Adipose tissue (tissue), 3 donors: ENCODE measurements around the gene F2R. TPM values are rescaled to one million over a fixed set of nuclear protein-coding genes. Genes with fewer than 3 reads are reported as not detected.
"Not testable (repeated sequence)": the region's sequence is repeated elsewhere in the genome, so short reads cannot be mapped to it uniquely, and the experiment has no call there.

Experiments
- H3K27ac ChIP-seq: one replicate; pipeline ENCODE4 v1.5.1; 2013; ENCODE audit warnings: low read depth, low read length
- WGBS, 3 donors: extraction: QIAGEN DNeasy Blood & Tissue Kit; methylation state at CpG; one replicate each; pipeline ENCODE4 v1.1.7; 2013; 5-methylcytosine and 5-hydroxymethylcytosine counted together
- polyA plus RNA-seq, 3 donors: library from polyadenylated mRNA; stranded (reverse); fragments of 200-250 nt; gene quantifications; one replicate each; pipeline ENCODE4 v1.2.3, GENCODE V29; 2013
- donor health status: healthy with polysubstance abuse.
- donor health status: Bipolar disorder and iron deficiency.
- donor health status: healthy.

F2R gene
- 1 to 10 TPM; 1.5 to 3.4 (median 1.7) TPM for polyA plus RNA-seq

DNA sequence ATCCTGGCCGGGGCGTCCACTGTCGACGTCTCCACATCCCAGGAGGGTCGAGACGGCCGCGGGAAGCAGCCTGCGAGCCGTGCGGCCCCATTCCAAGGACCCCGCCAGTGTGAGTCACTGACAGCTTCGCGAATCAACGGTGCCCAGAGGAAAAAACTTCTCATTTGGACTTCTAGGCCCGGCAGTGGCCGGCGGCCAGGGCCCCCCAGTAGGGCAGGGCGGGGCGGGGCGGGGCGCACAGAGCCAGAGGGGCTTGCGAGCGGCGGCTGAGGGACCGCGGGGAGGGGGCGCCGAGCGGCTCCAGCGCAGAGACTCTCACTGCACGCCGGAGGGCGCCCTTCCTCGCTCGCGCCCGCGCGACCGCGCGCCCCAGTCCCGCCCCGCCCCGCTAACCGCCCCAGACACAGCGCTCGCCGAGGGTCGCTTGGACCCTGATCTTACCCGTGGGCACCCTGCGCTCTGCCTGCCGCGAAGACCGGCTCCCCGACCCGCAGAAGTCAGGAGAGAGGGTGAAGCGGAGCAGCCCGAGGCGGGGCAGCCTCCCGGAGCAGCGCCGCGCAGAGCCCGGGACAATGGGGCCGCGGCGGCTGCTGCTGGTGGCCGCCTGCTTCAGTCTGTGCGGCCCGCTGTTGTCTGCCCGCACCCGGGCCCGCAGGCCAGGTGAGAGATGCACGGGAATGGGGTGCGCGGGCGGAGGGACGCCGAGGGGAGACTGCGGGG lies at the start of gene F2R:
TSS of gene F2R (plus strand) at position 391 of the 720 bp plus-strand sequence. CDS start at position 573, 182 bp downstream.
- 0 to 1% (median 1%) methylated on average over 47 to 82 of the region's 82 CpGs for WGBS, 3 donors

DNA sequence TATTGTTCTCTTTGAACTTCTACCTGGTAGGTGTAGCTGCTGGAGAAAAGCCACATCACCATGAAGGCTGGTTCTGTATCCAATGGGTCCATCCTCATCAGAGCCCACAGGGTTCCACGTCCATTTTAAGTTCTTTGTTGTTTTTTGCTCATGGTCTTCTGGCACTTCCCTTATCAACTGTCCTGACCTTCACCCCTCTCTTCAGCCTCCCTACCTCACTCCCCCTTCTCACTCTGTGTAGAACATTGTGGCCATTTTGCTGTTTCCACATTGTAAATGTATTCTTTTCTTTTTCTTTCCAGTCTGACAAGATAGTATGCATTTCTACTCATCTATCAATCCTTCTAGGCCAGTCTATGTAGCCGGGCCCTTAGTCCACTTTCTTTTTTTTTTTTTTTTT lies 48.4 kb upstream of the F2R start:
- WGBS, 3 donors, result 66 to 88% (median 82%) methylated on average over 2 of the region's 2 CpGs
- no peak overlapping the region for H3K27ac ChIP-seq

More for the DNA sequence above, at the start of gene F2R:
- no peak within 1 kb of the TSS for H3K27ac ChIP-seq

DNA sequence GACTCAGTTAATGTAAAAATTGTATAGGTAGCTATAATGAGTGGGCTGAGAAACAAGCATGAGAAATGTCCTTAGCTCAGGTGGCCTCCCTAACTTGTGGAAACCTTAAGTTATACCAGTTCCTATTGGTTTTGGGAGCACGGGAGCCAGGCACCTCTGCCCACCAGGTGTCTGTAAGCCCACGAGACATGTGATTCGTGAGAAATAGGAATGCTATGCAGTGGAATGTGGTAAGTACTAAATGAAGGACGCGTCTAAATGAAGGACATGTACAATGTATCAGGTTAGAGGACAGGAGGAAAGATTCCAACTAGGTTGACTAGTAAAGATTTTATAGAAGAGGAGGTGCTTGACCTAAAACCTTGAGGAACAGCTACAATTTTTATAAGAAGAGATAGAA lies 46.7 kb upstream of the F2R start:
- WGBS, 3 donors, result 92 to 97% (median 97%) methylated on average over 5 of the region's 5 CpGs

GRCh38 chr5:76670508-76670907 lies 45.4 kb upstream of the F2R start:
- 64 to 90% (median 64%) methylated on average over 3 of the region's 3 CpGs for WGBS, 3 donors
- H3K27ac ChIP-seq, result no peak overlapping the region

More for the DNA sequence above, 46.7 kb upstream of the F2R start:
- H3K27ac ChIP-seq, result no peak overlapping the region

- WGBS, 3 donors, result 65 to 76% (median 65%) methylated on average over 2 of the region's 2 CpGs
These were observed 43.7 kb upstream of the F2R start for GRCh38 chr5:76672242-76672641.

GRCh38 chr5:76673125-76673524 lies 42.8 kb upstream of the F2R start:
- no peak overlapping the region for H3K27ac ChIP-seq

More at GRCh38 chr5:76672242-76672641, 43.7 kb upstream of the F2R start:
- H3K27ac ChIP-seq, result no peak overlapping the region

DNA sequence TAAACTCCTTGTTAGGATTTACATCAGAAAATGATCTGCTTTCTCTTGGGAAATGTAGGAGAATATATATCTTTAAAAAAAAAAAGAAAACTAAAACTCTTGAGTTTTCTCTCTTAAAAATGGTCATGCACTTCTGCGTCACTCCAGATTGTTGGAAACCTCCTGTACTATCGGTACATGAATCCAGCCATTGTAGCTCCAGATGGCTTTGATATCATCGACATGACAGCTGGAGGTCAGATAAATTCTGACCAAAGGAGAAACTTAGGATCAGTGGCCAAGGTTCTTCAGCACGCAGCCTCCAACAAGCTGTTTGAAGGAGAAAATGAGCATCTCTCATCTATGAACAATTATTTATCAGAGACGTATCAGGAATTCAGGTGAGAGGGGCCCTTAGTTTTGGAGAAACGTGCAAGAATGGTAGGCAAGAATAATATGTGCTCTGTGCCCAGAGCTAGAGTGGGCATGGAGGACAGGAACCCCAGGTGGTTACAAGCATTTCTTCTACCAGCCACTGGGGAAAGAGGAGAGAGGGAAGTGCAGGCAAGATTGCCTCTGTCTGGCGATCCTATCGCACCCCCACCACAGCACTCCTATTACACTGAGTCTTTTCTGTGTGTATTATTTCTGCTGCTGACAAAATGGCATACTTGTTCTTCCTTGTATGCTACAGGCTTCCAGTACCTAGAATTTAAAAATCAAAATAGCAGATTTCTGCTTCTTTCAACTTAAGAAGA lies 41.4 kb upstream of the F2R start:
- H3K27ac ChIP-seq, result no peak overlapping the region
- 87 to 91% (median 90%) methylated on average over 8 of the region's 8 CpGs for WGBS, 3 donors

GRCh38 chr5:76675364-76675763 lies 40.6 kb upstream of the F2R start:
- WGBS, 3 donors, result 92 to 93% (median 93%) methylated on average over 1 of the region's 1 CpG
- H3K27ac ChIP-seq, result no peak overlapping the region

GRCh38 chr5:76677849-76678472 lies 38.0 kb upstream of the F2R start:
- WGBS, 3 donors, result 92 to 95% (median 93%) methylated on average over 8 of the region's 8 CpGs
- H3K27ac ChIP-seq, result no peak overlapping the region

GRCh38 chr5:76679231-76679630 lies 36.7 kb upstream of the F2R start:
- 47 to 85% (median 48%) methylated on average over 3 of the region's 3 CpGs for WGBS, 3 donors

DNA sequence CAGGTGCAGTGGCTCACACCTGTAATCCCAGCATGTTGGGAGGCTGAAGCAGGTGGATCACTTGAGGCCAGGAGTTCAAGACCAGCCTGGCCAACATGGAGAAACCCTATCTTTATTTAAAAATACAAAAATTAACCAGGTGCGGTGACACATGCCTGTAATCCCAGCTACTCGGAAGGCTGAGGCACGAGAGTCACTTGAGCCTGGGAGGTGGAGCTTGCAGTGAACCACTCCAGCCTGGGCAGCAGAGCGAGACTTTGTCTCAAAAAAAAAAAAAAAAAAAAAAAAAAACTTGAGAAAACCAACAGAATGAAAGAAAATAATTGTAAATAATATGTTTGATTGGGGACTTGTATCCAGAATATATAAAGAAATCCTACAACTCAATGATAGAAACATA lies 35.1 kb upstream of the F2R start:
- 93 to 96% (median 96%) methylated on average over 4 of the region's 4 CpGs for WGBS, 3 donors
- H3K27ac ChIP-seq, result not testable (repeated sequence)

More at GRCh38 chr5:76679231-76679630, 36.7 kb upstream of the F2R start:
- H3K27ac ChIP-seq, result no peak overlapping the region

GRCh38 chr5:76681287-76681686 lies 34.6 kb upstream of the F2R start:
- 69 to 83% (median 70%) methylated on average over 4 of the region's 4 CpGs for WGBS, 3 donors
- H3K27ac ChIP-seq, result no peak overlapping the region

GRCh38 chr5:76682387-76682786 lies 33.5 kb upstream of the F2R start:
- H3K27ac ChIP-seq, result no peak overlapping the region
- 52 to 84% (median 58%) methylated on average over 2 of the region's 2 CpGs for WGBS, 3 donors

GRCh38 chr5:76683816-76684731 lies 31.9 kb upstream of the F2R start:
- 60 to 70% (median 61%) methylated on average over 9 of the region's 9 CpGs for WGBS, 3 donors

GRCh38 chr5:76684756-76685519 lies 31.0 kb upstream of the F2R start:
- 81 to 91% (median 84%) methylated on average over 5 of the region's 5 CpGs for WGBS, 3 donors
- H3K27ac ChIP-seq, result no peak overlapping the region

More at GRCh38 chr5:76683816-76684731, 31.9 kb upstream of the F2R start:
- H3K27ac ChIP-seq, result no peak overlapping the region

DNA sequence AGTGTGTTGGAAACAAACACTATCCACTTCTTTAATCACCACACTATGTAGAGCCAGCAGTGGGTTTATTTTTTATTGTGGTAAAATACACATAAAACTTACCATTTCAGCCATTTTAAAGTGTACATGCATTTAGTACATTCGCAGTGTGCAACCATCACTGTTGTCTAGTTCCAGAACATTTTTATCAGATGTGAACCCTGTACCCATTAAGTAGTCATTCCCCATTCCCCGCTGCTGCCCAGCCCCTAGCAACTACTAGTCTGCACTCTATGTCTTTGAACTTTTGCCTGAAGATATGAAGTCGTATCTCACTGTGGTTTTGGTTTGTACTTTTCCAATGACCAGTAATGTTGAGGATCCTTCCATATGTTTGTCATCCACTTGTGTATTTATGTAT lies 30.2 kb upstream of the F2R start:
- no peak overlapping the region for H3K27ac ChIP-seq
- whole genome bisulfite sequencing, 3 donors, result 93 to 97% (median 94%) methylated on average over 3 of the region's 3 CpGs

DNA sequence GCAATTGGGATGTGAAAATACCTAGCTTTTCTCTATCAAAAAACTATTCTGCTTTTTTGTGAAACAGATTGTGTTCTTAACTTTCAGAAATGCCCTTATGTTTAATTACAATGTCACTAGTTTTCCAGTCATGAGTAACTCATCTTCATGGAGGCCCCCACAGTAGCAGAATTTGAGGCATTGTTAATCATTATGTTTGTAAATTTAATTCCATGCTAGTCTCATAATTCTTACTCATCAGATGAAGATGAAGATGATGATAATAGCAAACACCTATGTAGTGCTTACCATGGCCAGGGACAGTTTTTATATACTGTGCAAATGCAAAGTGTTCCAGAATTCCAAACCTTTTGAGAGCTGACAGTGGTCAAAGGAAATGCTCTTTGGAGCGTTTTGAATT lies 27.7 kb upstream of the F2R start:
- H3K27ac ChIP-seq, result no peak overlapping the region

DNA sequence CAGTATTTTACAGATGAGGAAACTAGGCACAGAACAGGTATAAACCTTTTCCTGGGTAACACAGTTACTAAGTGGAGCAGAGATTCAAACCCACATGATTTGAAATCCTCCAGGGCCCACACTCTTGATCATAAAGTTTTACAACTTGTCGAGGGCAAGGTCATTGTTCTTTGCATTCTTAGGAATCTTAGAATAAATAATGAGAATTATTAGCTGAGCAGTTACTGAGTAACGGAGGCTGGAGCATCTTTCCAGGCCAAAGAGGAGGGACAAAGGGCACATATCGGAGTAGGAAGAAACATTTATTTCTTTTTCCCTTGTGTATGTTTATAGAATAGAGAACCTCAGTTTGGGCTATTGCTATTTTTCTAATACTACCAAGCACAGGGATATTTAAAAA lies 27.1 kb upstream of the F2R start:
- 83 to 88% (median 83%) methylated on average over 3 of the region's 3 CpGs for WGBS, 3 donors
- no peak overlapping the region for H3K27ac ChIP-seq

More for the DNA sequence above, 27.7 kb upstream of the F2R start:
- WGBS, 3 donors, result 89 to 96% (median 96%) methylated on average over 1 of the region's 1 CpG
